Activated naive CD4-positive, alpha-beta T cell treated with anti-CD3 and anti-CD28 coated beads for 36 hours (primary cell): ENCODE measurements around the gene SLC25A33. TPM values are rescaled to one million over a fixed set of nuclear protein-coding genes. Genes with fewer than 3 reads are reported as not detected.
A peak's percentile ranks its signal among the peaks of the same experiment; 100 is the strongest.
"Not testable (repeated sequence)": the region's sequence is repeated elsewhere in the genome, so short reads cannot be mapped to it uniquely, and the experiment has no call there.

Source experiments
- CTCF ChIA-PET: fragments of 350-600 bp; sonication (Branson Sonifier 250); formaldehyde crosslinking; loops from one replicate; lab custom pipeline; 2021; ENCODE audit warnings: antibody characterized with exemption; lab: Charles Lee
- DNase-seq: peaks from one replicate; pipeline ENCODE4 v3.0.0-alpha.2; 2020
- H3K27ac Mint-ChIP-seq: one replicate; pipeline ENCODE4 v1.8.0; 2021; ENCODE audit warnings: mild to moderate bottlenecking, mixed read lengths
- H3K27me3 Mint-ChIP-seq: one replicate; pipeline ENCODE4 v1.8.0; 2021; ENCODE audit warnings: low read depth, mixed read lengths
- H3K36me3 Mint-ChIP-seq: one replicate; pipeline ENCODE4 v1.8.0; 2021; ENCODE audit warnings: low read depth, mixed read lengths
- H3K4me1 Mint-ChIP-seq: one replicate; pipeline ENCODE4 v1.8.0; 2021; ENCODE audit warnings: low read depth, mixed read lengths
- H3K4me3 Mint-ChIP-seq: one replicate; pipeline ENCODE4 v1.8.0; 2021; ENCODE audit warnings: mild to moderate bottlenecking, moderate library complexity, mixed read lengths
- H3K9me3 Mint-ChIP-seq: one replicate; pipeline ENCODE4 v1.8.0; 2021; ENCODE audit warnings: mixed read lengths
- intact Hi-C: fragments of 100-400 bp; cut with micrococcal nuclease; formaldehyde crosslinking; loops from one replicate; pipeline ENCODE4 v1.15.1; 2023
- total RNA-seq, 2 experiments: library from RNA; stranded (reverse); gene quantifications; one replicate each; pipeline ENCODE4 v1.2.3, GENCODE V29; 2021

SLC25A33 gene
- total RNA-seq, 2 experiments from 2014 or later = 4.7 to 5.2 TPM

DNA sequence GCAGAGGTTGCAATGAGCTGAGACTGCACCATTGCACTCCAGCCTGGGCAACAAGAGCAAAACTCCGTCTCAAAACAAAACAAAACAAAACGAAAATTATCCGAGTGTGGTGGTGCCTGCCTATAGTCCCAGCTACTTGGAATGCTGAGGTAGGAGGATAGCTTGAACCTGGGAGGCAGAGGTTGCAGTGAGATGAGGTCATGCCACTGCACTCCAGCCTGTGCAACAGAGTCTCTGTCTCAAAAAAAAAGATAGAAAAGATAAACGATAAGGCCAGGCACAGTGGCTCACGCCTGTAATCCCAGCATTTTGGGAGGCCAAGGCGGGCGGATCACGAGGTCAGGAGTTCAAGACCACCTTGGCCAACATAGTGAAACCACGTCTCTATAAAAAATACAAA is 23.7 kb upstream of the SLC25A33 start:
- intact Hi-C loops, DNase-seq, CTCF ChIA-PET, H3K27ac Mint-ChIP-seq, H3K36me3 Mint-ChIP-seq, H3K4me3 Mint-ChIP-seq, H3K9me3 Mint-ChIP-seq, H3K4me1 Mint-ChIP-seq, H3K27me3 Mint-ChIP-seq: not testable (repeated sequence)

DNA sequence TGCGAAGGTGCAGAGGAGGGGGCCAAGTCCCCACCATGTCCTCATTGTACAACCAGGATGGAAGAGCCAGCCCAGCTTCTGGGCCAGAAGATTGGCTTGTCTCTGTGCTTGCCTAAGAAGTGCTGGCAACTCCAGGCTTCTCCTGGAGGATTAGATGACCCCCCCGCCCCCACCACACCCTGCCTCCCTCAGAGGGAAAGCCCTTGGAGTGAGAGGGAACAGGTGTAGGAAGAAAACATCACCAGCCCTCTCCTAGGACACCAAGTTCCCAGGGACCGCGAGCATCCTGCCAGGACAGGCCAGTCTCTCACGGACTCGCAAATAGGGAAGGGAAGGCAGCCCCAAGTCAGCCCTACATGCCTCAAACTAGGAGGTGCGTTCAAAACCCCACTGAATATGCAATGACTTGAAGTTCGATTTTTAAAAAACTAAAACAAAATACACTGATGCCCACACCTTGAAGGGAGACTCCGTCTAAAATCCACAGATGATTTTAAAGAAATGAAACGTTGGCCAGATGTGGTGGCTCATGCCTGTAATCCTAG is 20.7 kb upstream of the SLC25A33 start:
- DNase-seq = no peak
- intact Hi-C loops = no loop called here
- Mint-ChIP-seq H3K4me1 (no peaks in the 10 kb centered on the region), H3K27ac (no peak overlapping the region), H3K36me3 (no peaks in the 10 kb centered on the region), H3K27me3 (no peaks in the 10 kb centered on the region), H3K9me3 (no peaks in the 10 kb centered on the region), H3K4me3 (no peak overlapping the region)
- CTCF ChIA-PET = no interaction called here

DNA sequence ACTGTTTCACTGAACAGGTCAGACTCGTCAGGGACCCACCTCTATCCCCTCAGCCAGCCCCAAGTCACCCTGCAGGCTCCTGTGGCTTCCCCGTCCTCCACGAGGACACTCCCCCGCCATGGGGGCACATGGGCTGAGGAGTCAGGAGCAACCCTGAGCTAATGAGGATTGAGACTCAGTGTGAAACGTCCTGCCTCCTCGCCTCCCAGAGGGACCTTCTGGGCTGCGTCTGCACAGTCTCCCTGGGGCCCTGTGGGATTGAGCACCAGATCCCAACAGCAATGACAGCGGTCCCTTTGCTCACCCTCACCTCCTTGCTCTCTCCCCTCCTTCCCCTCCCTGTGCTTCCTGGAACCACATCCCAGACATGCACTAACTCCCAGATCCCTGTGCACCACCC is 18.9 kb upstream of the SLC25A33 start:
- Mint-ChIP-seq H3K36me3 (no peaks in the 10 kb centered on the region), H3K27me3 (no peaks in the 10 kb centered on the region), H3K27ac (no peak overlapping the region), H3K4me3 (no peak overlapping the region), H3K9me3 (no peaks in the 10 kb centered on the region), H3K4me1 (no peaks in the 10 kb centered on the region)
- intact Hi-C loops = no loop called here
- CTCF ChIA-PET = no interaction called here
- no peak for DNase-seq

GRCh38 chr1:9529190-9529589 is 10.1 kb upstream of the SLC25A33 start:
- Mint-ChIP-seq H3K4me3 (no peak overlapping the region), H3K27me3 (no peaks in the 10 kb centered on the region), H3K36me3 (no peaks in the 10 kb centered on the region), H3K27ac (no peak overlapping the region), H3K4me1 (no peaks in the 10 kb centered on the region), H3K9me3 (no peaks in the 10 kb centered on the region)
- intact Hi-C loops = no loop called here
- CTCF ChIA-PET = no interaction called here
- DNase-seq = no peak

- intact Hi-C loops = no loop called here
- CTCF ChIA-PET = no interaction called here
- no peaks in the 10 kb centered on the region for H3K27me3 Mint-ChIP-seq
These were observed 8.9 kb upstream of the SLC25A33 start for GRCh38 chr1:9530320-9530719.

DNA sequence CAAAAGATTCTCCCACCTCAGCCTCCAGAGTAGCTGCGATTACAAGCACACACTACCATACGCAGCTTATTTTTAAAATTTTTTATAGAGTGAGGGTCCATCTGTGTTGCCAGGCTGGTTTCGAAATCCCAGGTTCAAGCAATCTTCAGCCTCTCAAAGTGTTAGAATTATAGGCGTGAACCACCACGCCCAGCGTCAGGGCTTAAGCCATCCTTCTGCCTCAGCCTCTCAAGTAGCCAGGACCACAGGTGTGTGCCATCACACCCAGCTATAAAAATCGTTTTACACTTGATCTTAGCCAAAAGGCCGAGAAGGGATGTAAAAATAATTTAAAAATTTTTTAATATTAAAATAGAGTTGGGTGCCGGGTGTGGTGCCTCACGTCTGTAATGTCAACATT is 4.3 kb upstream of the SLC25A33 start:
- Mint-ChIP-seq H3K4me1 (peaks cover 12% of the 10 kb centered on the region), H3K4me3 (no peak overlapping the region), H3K9me3 (no peaks in the 10 kb centered on the region), H3K27ac (no peak overlapping the region), H3K36me3 (no peaks in the 10 kb centered on the region), H3K27me3 (no peaks in the 10 kb centered on the region)
- intact Hi-C loops = loop anchor here (5.0 kb wide), 1 partner anchor 52 kb away; the partner anchor contains the start of gene TMEM201
- DNase-seq = no peak
- CTCF ChIA-PET = no interaction called here

More at GRCh38 chr1:9530320-9530719, 8.9 kb upstream of the SLC25A33 start:
- Mint-ChIP-seq H3K36me3 (no peaks in the 10 kb centered on the region), H3K4me3 (no peak overlapping the region), H3K9me3 (no peaks in the 10 kb centered on the region), H3K4me1 (no peaks in the 10 kb centered on the region), H3K27ac (no peak overlapping the region)
- DNase-seq = no peak

DNA sequence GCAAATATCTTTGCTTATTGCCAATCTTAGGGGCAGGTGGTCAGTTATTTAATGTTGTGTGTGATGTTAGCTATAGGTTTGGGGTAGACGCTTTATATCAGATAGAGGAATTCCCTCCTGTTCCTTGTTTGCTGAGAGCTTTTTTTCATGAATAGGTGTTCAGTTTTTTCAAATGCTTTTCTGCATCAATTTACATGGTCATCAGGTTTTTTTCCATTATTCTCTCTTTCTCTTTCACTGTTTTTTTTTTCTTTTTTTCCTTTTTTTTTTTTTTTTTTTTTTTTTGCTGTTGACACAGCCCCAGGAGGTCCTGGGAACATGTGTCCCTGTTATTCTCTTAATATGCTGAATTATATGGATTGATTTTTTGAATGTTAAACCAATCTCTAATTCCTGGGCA is 3.0 kb upstream of the SLC25A33 start:
- H3K9me3 Mint-ChIP-seq = no peaks in the 10 kb centered on the region
- H3K4me3 Mint-ChIP-seq = no peak overlapping the region
- H3K27ac Mint-ChIP-seq = no peak overlapping the region
- DNase-seq = no peak
- peaks cover 1% of the 10 kb centered on the region for H3K36me3 Mint-ChIP-seq
- CTCF ChIA-PET = interaction anchor here (0.7 kb wide), 1 partner anchor 10 kb away, joined by 4 read pairs; no protein-coding TSS in a partner anchor
- H3K4me1 Mint-ChIP-seq = peaks cover 23% of the 10 kb centered on the region
- intact Hi-C loops = loop anchor here (5.0 kb wide), 1 partner anchor 51 kb away; the partner anchor contains the start of gene TMEM201
- no peaks in the 10 kb centered on the region for H3K27me3 Mint-ChIP-seq

GRCh38 chr1:9537863-9538668 is 1.2 kb upstream of the SLC25A33 start:
- peaks cover 32% of the 10 kb centered on the region for H3K4me1 Mint-ChIP-seq
- intact Hi-C loops = loop anchor here (5.0 kb wide), 1 partner anchor 49 kb away; the partner anchor contains the start of gene TMEM201
- DNase-seq = no peak
- CTCF ChIA-PET = interaction anchor here (1.3 kb wide), 1 partner anchor 42 kb away, joined by 8 read pairs; no protein-coding TSS in a partner anchor
- H3K27ac Mint-ChIP-seq = peak overlapping the region; percentile 64
- H3K36me3 Mint-ChIP-seq = peaks cover 7% of the 10 kb centered on the region
- H3K9me3 Mint-ChIP-seq = no peaks in the 10 kb centered on the region
- H3K4me3 Mint-ChIP-seq = peak overlapping the region; percentile 40
- no peaks in the 10 kb centered on the region for H3K27me3 Mint-ChIP-seq

- CTCF ChIA-PET = interaction anchor here (1.3 kb wide), 1 partner anchor 43 kb away, joined by 8 read pairs; no protein-coding TSS in a partner anchor
- peaks cover 7% of the 10 kb centered on the region for H3K36me3 Mint-ChIP-seq
- no peaks in the 10 kb centered on the region for H3K27me3 Mint-ChIP-seq
- H3K27ac Mint-ChIP-seq = peak overlapping the region; percentile 74
- no peaks in the 10 kb centered on the region for H3K9me3 Mint-ChIP-seq
- no peak for DNase-seq
- H3K4me3 Mint-ChIP-seq = peak overlapping the region; percentile 70
- intact Hi-C loops = loop anchor here (1.0 to 5.0 kb wide), 3 partner anchors 43 to 109 kb away; partner anchors contain the start of gene TMEM201
- peaks cover 32% of the 10 kb centered on the region for H3K4me1 Mint-ChIP-seq
These were observed 548 bp upstream of the SLC25A33 start for GRCh38 chr1:9538669-9539164.

DNA sequence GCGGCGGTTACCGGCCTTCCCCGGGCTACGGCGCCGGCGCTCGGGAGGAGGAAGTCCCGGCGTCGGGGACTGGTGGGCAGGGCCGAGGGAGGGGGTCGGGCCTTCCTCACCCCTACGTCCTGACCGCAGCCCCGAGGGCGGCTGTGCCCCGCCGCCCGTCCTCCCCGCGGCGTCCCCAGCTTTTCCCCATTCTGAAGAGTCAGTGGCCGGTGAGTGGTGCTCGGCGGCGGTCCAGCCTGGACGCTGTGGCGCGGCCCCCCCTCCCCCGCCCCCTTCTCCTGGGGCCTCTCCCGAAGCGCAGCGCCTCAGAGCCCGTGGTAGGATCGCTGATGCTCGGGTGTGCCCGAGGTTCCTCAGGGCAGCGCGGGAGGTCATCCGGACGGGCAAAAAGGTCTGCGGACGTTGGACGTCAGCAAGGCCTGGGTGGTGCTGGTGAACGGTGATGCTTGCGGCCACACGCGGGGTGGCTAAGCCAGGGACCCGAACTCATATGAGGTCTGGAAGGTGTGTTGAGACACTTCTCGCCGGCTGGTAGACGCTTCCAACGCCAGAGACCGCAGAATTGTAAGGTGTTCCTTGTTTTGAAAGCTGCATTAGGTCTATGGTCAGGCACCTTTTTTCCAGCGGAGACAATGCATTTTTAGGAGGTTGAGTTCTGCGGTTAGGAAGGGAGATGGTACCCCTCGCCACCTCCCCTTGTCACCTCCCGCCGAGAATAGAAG is 725 bp downstream of the SLC25A33 start:
- Mint-ChIP-seq H3K4me1 (peaks cover 34% of the 10 kb centered on the region), H3K27ac (peak overlapping the region; percentile 56), H3K4me3 (peak overlapping the region; percentile 92), H3K9me3 (no peaks in the 10 kb centered on the region), H3K27me3 (no peaks in the 10 kb centered on the region), H3K36me3 (peaks cover 9% of the 10 kb centered on the region)
- CTCF ChIA-PET = interaction anchor here (1.2 kb wide), 1 partner anchor 77 kb away, joined by 3 read pairs; no protein-coding TSS in a partner anchor
- DNase-seq = peak; percentile 44
- intact Hi-C loops = loop anchor here (1.0 to 5.0 kb wide), 3 partner anchors 45 to 111 kb away; partner anchors contain the start of gene TMEM201

GRCh38 chr1:9542430-9542829 is 3.2 kb downstream of the SLC25A33 start:
- no peaks in the 10 kb centered on the region for H3K9me3 Mint-ChIP-seq
- intact Hi-C loops = no loop called here
- peaks cover 10% of the 10 kb centered on the region for H3K36me3 Mint-ChIP-seq
- no peak overlapping the region for H3K27ac Mint-ChIP-seq
- H3K27me3 Mint-ChIP-seq = no peaks in the 10 kb centered on the region
- no peak for DNase-seq
- CTCF ChIA-PET = no interaction called here
- no peak overlapping the region for H3K4me3 Mint-ChIP-seq
- H3K4me1 Mint-ChIP-seq = peaks cover 39% of the 10 kb centered on the region

- DNase-seq = no peak
- intact Hi-C loops = no loop called here
- H3K4me1 Mint-ChIP-seq = peaks cover 32% of the 10 kb centered on the region
- H3K9me3 Mint-ChIP-seq = no peaks in the 10 kb centered on the region
- H3K27me3 Mint-ChIP-seq = no peaks in the 10 kb centered on the region
- no peak overlapping the region for H3K27ac Mint-ChIP-seq
- CTCF ChIA-PET = interaction anchor here (0.7 to 1.6 kb wide), 2 partner anchors 52 to 54 kb away, joined by 3 to 5 read pairs; no protein-coding TSS in a partner anchor
- no peak overlapping the region for H3K4me3 Mint-ChIP-seq
- H3K36me3 Mint-ChIP-seq = peaks cover 18% of the 10 kb centered on the region
These were observed 5.7 kb downstream of the SLC25A33 start for GRCh38 chr1:9544926-9545325.
